ENCODE results near the gene RASA3.
"Not testable (repeated sequence)": the region's sequence is repeated elsewhere in the genome, so short reads cannot be mapped to it uniquely, and the experiment has no call there.

Gene RASA3

GRCh38 chr13:114111577-114111976, 20.8 kb downstream of the RASA3 start:
- Histone ChIP-seq H3K27ac (ENCODE audit: low read length) (no peak overlapping the region), H4K20me1 (ENCODE audit: insufficient read depth, low read length) (no peaks in the 10 kb centered on the region), H3K9me3 (ENCODE audit: insufficient read depth, low read length) (no peaks in the 10 kb centered on the region), H3K4me2 (ENCODE audit: low read length) (no peak overlapping the region), H3K27me3 (ENCODE audit: low read depth, low read length) (no peaks in the 10 kb centered on the region), H3K79me2 (ENCODE audit: low read length) (no peaks in the 10 kb centered on the region), H3K9ac (ENCODE audit: low read length) (no peak overlapping the region), H3K4me3 (ENCODE audit: low read length) (no peak overlapping the region), H2AFZ (ENCODE audit: low read depth, low read length) (no peak overlapping the region), H3K4me1 (ENCODE audit: low read length) (peaks cover 7% of the 10 kb centered on the region), H3K36me3 (replicated peaks; ENCODE audit: low read depth, low read length) (no peaks in the 10 kb centered on the region)
- TF ChIP-seq EZH2phosphoT487 (IDR thresholded peaks at IDR 0.05; ENCODE audit: low read depth) (no peak), CTCF (IDR thresholded peaks at IDR 0.05; ENCODE audit: low read depth, low read length) (no peak)

- not testable (repeated sequence) for H3K27me3 ChIP-seq (ENCODE audit: low read depth, low read length); H3K27ac ChIP-seq (ENCODE audit: low read length); H3K79me2 ChIP-seq (ENCODE audit: low read length); H3K9me3 ChIP-seq (ENCODE audit: insufficient read depth, low read length); H3K9ac ChIP-seq (ENCODE audit: low read length); H3K4me1 ChIP-seq (ENCODE audit: low read length); H4K20me1 ChIP-seq (ENCODE audit: insufficient read depth, low read length); H3K36me3 ChIP-seq (replicated peaks; ENCODE audit: low read depth, low read length)
- H3K4me3 ChIP-seq (ENCODE audit: low read length), result peak overlapping the region; percentile 46
- H3K4me2 ChIP-seq (ENCODE audit: low read length), result peak overlapping the region; percentile 70
- peak overlapping the region; percentile 73; the same call in 1 of the 2 replicates for H2AFZ ChIP-seq (ENCODE audit: low read depth, low read length)
These were observed 21.6 kb downstream of the RASA3 start for GRCh38 chr13:114110830-114111189.

- Histone ChIP-seq H3K4me2 (ENCODE audit: low read length) (peak overlapping the region; percentile 70), H3K27me3 (ENCODE audit: low read depth, low read length) (no peaks in the 10 kb centered on the region), H3K36me3 (replicated peaks; ENCODE audit: low read depth, low read length) (no peaks in the 10 kb centered on the region), H3K4me3 (ENCODE audit: low read length) (peak overlapping the region; percentile 46), H3K4me1 (ENCODE audit: low read length) (peaks cover 4% of the 10 kb centered on the region), H3K79me2 (ENCODE audit: low read length) (no peaks in the 10 kb centered on the region), H3K9ac (ENCODE audit: low read length) (no peak overlapping the region), H3K27ac (ENCODE audit: low read length) (no peak overlapping the region), H3K9me3 (ENCODE audit: insufficient read depth, low read length) (no peaks in the 10 kb centered on the region), H4K20me1 (ENCODE audit: insufficient read depth, low read length) (no peaks in the 10 kb centered on the region), H2AFZ (ENCODE audit: low read depth, low read length) (peak overlapping the region; percentile 73; the same call in 1 of the 2 replicates)
- TF ChIP-seq EZH2phosphoT487 (IDR thresholded peaks at IDR 0.05; ENCODE audit: low read depth), result no peak
- TF ChIP-seq CTCF (IDR thresholded peaks at IDR 0.05; ENCODE audit: low read depth, low read length), result peak; percentile 19; the same call in 1 of the 2 replicates
These were observed 22.2 kb downstream of the RASA3 start for GRCh38 chr13:114110091-114110829.

- H3K4me1 ChIP-seq (ENCODE audit: low read length), result no peaks in the 10 kb centered on the region
- H3K79me2 ChIP-seq (ENCODE audit: low read length), result no peaks in the 10 kb centered on the region
- no peaks in the 10 kb centered on the region for H4K20me1 ChIP-seq (ENCODE audit: insufficient read depth, low read length)
- H2AFZ ChIP-seq (ENCODE audit: low read depth, low read length), result no peak overlapping the region
- H3K9ac ChIP-seq (ENCODE audit: low read length), result no peak overlapping the region
- H3K36me3 ChIP-seq (replicated peaks; ENCODE audit: low read depth, low read length), result no peaks in the 10 kb centered on the region
- no peak overlapping the region for H3K27ac ChIP-seq (ENCODE audit: low read length)
- TF ChIP-seq CTCF (IDR thresholded peaks at IDR 0.05; ENCODE audit: low read depth, low read length), result no peak
- no peak for TF ChIP-seq EZH2phosphoT487 (IDR thresholded peaks at IDR 0.05; ENCODE audit: low read depth)
- H3K9me3 ChIP-seq (ENCODE audit: insufficient read depth, low read length), result no peaks in the 10 kb centered on the region
- no peak overlapping the region for H3K4me3 ChIP-seq (ENCODE audit: low read length)
- H3K27me3 ChIP-seq (ENCODE audit: low read depth, low read length), result no peaks in the 10 kb centered on the region
- no peak overlapping the region for H3K4me2 ChIP-seq (ENCODE audit: low read length)
These were observed 22.8 kb downstream of the RASA3 start for GRCh38 chr13:114109641-114110041.

Measured in OCI-LY3 (cell line).